HL-60/S4 treated with phorbol 12-myristate 13-acetate at 8.2 ng/mL for 4 days and 3 days (cell line): ENCODE data around the gene SMIM10L2A.

Source experiments
- in situ Hi-C: fragments of 300-500 bp; cut with MboI; formaldehyde crosslinking; loops from 2 replicates; pipeline ENCODE4 v1.15.0; 2022; ENCODE audit warnings: low sequenced_read_pairs

Gene SMIM10L2A

DNA sequence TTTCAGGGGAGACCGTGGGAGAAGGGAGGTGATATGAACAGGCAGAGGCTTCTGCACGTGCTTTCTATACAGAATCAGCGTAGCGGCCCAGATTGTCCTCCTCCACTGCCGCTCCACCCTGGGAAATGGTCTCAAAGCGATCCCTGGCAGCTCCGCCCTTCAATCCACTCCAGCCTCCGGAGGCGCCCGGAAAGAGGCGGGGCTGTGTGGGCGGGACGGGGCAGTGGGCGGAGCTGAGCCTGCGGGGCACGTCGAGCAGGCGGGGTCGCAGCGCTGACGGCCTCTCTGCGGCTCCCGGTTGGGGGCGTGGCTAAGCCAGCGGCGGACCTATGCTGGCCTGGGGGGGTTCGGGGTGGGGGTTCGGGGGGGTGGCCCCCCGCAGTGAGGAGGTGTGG, 210 bp upstream of the SMIM10L2A start:
- in situ Hi-C loops = loop anchor here (25.0 kb wide), 1 partner anchor 91 kb away; the partner anchor contains the start of gene INTS6L

DNA sequence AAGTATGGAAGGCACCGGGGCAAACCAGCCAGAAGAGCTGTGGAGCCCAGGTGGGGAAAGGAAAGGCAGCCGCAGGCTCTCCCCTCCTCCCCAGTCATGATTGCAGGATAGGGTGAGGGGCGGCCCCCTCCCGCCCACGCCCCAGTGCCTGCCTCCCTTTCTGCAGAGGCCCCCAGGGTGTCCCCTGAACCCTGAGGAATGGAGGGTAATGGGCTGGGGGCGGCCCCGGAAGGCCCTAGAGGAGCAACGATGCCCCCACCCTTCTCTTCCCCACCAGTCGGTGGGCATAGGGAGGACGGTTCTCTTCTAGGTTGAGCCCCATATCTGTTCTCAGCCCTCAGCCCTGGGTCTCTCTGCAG, 1.0 kb downstream of the SMIM10L2A start:
- in situ Hi-C loops = loop anchor here (25.0 kb wide), 1 partner anchor 90 kb away; the partner anchor contains the start of gene INTS6L

DNA sequence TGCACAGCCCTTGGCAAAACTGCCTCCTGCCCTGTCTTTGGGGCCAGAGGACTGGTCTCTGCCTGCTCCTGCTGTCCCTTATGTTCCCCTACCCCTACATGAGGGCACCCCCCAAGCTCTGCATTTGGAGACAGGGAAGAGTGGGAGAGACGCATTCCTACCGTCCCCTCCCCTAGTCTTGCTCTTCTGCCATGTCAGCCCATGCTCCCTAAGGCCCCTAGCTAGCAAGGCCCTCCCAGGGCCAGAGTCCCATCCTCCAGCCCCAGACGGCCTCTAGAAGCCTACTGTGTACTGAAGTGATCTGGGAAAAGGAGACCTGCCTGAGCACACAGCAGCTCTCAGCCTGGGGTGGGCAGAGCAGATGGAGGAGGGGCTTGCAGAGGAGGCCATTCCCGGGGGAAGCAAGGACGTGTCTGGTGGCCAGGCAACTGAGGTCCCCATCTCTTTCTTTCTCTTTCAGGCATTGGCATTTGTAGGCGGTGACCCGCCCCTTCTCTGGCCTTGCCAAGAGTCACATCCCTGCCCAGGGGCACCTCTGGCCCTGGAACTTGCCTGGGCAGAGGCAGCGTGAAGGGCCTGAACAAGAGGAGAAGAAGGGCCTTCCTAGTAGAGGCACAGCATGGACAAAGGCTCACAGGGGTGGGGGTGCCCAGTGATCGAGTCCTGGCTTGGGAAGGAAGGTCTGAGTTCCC, 1.6 kb downstream of the SMIM10L2A start:
- in situ Hi-C loops = loop anchor here (25.0 kb wide), 1 partner anchor 89 kb away; the partner anchor contains the start of gene INTS6L

DNA sequence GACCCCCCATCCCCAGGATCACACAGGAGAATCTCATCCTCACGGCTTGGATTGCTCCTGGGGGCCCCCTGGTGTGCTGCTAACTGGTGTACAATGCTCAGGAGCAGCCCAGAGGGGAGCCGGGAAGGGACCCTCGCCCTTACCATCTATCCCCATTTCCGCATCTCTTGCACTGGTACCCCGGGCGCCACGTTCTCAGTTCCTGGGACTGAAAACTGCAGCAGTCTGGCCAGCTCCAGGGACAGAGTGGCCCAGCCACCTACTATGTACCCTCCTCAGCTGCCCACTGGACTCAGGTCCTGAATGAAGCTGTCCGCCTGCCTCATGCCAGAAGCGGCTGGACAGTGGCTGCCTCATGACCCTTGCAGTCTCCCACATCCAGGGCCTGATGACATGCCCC, 2.7 kb downstream of the SMIM10L2A start:
- in situ Hi-C loops = loop anchor here (25.0 kb wide), 1 partner anchor 88 kb away; the partner anchor contains the start of gene INTS6L

DNA sequence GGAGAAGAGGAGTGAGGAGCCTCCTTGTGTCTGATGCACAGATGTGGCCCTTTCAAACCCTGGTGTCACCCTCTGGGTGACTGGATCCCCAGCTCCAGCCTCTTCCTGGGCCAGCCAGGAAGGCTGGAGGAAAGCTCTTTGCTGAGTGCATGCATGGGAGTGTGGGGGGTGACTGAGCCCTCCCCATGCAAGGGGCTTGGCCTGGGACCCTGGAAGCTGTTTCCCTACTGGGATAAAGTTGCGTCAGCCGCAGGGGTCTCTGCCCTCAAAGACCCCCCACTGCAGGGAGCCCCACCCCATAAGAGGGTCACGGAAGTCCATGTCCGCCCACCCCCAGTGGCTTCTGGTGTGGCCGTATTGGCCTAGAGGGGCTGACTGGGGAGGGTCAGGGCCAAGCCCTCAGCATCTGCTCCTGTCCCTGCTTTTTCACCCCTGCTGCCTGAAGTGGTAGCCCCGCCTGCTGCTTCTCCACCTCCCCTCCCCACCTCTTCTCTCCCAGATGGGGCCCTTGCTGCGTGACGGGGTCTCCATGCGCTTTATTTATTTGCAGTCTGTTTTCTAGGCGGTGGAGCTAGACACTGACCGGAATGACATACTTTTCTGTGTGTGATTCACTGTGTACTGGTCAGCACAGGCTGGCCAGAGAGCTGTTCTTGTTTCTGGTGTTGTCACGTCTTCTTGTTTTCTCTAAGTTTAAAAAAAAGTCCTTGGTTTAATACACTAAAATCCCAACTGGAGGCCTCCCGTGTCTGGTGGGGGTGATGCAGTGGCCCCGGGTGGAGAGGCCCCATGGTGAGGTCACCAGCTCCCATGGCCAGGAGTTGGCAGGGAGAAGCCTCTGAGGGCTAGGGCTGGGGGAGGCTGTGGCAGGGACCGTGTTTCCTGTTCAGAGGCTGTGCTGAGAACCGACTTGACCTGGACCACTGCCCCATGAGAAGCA, 3.6 kb downstream of the SMIM10L2A start:
- in situ Hi-C loops = no loop called here

DNA sequence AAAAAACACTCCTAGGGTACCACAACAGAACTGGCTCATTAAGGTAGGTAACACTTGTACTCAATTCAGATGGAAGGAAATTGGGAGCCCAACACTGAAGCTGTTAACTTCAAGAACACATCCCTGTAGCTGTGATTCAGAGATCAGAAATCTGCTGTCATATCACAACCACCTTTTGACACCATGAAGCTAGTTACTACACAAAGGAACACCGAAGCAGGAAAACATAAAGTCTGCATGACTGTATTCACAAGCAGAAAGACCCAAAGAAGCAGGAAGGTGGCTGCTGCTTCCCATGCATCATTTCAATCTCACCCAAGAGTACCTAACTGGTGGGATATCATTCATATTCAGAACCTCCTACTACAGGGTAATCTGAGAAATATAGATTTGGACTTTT, 7.7 kb downstream of the SMIM10L2A start:
- in situ Hi-C loops = no loop called here

DNA sequence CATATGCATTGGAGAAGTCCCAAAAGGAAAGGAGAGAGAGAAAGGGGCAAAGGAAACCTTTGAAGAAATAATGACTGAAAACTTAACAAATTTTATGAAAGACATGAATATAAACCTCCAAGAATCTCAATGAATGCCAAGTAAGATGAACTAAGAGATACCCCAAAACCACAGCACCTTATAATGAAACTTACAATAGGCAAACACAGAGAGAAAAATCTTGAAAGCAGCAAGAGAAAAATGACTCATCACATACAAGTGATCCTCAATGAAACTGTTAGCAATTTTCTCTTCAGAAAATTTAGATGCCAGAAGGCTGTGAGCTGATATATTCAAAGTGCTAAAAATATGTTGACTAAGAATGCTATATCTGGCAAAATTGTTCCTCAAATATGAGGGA, 10.1 kb downstream of the SMIM10L2A start:
- in situ Hi-C loops = no loop called here

DNA sequence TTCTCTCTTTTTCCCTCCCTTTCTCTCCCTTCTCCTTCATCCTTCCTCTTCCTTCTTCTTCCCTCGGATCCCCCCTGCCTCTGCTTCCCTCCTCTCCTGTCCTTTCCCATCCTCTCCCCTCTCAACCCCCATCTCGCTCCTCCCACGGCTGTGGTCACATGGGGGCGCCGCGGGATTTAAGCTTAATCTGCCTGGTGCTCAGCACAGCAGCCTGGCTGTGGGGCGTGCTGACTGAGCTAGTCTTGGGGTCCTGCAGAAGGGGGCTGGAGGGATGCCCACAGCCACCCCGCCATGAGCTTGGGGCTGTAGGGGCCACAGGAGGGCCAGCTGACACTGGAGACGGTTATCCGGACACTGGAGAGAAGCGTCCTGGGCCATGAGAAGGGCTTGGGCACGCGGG, 10.7 kb downstream of the SMIM10L2A start:
- in situ Hi-C loops = no loop called here

DNA sequence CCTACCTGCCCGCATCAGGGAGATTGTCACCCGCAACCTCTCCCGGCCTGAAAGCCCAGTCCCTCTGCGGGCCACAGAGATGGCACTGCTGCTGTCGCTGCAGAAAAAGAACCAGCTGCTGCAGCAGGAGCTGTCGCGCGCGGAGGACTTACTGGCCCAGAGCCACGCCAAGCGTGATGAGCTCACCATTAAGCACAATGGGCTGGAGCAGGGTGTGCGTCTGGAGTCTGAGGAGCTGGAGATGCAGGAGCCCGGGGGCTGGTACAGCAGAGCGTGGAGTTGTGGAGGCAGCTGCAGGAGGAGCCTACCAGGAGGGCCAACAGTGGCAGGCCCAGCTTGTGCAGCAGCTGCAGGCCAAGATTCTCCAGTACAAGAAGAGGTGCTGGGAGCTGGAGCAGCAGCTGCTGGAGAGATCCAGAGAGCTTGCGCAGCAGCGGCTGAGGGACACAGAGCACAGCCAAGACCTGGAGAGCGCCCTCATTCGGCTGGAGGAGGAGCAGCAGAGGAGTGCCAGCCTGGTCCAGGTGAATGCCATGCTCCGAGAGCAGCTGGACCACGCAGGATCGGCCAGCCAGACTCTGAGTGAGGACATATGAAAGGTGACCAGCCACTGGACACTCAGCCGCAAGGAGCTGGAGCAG, 11.3 kb downstream of the SMIM10L2A start:
- in situ Hi-C loops = no loop called here

DNA sequence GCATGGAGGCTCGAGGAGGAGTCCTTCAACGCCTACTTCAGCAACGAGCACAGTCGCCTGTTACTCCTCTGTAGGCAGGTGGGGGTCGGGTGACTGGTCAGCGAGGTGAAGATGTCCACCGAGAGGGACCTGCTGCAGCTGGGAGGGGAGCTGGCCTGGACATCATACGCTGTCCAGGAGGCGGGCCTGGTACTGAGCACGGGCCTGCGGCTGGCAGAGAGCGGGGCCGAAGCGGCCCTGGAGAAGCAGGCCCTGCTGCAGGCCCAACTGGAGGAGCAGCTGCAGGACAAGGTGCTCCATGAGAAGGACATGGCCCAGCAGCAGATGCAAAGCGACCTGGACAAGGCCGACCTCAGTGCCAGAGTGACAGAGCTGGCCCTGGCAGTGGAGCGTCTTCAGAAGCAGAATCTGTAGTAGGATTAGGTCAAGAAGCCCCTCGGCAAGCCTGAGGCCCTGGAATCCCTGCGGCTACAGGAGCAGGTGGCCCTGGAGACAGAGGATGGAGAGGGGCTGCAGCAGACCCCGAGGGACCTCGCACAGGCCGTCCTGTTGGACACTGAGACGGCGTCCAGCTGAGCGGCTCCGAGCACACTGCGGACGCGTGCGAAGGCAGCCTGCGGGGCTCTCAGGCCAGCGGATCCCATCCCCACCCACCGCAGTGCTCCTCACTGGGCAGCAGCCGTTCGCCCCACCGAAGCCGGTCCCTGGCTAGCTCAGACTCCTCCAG, 11.9 kb downstream of the SMIM10L2A start:
- in situ Hi-C loops = no loop called here

DNA sequence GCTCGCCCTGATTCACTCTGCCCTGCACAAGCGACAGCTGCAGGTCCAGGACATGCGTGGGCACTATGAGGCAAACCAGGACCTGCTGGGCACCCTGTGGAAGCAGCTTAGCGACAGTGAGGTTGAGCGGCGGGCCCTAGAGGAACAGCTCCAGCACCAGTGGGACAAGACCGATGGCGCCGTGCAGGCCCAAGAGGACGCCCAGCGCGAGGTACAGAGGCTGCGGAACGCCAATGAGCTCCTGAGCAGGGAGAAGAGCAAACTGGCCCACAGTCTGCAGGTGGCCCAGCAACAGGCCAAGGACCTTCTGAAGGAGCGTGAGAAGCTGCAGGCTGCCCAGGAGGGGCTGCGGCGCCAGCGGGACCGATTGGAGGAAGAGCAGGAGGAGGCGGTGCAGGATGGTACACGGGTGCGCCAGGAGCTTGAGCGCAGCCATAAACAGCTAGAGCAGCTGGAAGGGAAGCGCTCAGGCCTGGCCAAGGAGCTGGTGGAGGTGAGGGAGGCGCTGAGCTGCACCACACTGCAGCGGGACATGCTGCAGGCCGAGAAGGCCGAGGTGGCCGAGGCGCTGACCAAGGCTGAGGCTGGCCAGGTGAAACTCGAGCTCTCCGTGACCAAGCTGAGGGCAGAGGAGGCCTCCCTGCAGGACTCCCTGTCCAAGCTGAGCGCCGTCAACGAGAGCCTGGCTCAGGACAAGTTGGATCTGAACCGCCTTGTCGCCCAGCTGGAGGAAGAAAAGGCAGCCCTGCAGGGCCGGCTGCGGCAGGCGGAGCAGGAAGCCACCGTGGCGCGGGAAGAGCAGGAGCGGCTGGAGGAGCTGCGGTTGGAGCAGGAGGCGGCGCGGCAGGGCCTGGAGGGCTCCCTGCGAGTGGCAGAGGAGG, 12.8 kb downstream of the SMIM10L2A start:
- in situ Hi-C loops = no loop called here

DNA sequence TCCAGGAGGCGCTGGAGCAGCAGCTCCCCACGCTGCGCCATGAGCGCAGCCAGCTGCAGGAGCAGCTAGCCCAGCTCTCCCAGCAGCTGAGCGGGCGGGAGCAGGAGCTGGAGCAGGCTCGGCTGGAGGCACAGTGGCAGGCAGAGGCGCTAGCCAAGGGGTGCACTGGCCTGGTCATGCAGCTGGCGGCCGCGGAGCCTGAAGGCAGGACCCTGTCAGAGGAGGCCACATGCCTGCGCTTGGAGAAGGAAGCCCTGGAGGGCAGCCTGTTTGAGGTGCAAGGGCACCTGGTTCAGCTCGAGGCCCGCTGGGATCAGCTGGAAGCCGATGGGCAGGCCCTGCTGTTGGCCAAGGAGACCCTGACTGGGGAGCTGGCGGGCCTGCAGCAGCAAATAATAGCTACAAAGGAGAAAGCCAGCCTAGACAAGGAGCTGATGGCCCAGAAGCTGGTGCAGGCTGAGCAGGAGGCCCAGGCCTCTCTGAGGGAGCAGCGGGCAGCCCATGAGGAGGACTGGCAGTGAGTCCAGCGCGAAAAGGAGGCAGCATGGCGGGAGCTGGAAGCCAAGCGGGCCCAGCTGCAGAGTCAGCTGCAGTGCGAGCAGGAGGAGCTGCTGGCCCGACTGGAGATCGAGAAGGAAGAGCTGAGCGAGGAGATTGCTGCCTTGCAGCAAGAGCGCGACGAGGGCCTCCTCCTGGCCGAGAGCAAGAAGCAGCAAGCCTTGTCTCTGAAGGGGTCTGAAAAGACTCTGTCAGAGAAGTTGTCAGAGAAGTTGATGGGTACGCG, 13.6 kb downstream of the SMIM10L2A start:
- in situ Hi-C loops = no loop called here

DNA sequence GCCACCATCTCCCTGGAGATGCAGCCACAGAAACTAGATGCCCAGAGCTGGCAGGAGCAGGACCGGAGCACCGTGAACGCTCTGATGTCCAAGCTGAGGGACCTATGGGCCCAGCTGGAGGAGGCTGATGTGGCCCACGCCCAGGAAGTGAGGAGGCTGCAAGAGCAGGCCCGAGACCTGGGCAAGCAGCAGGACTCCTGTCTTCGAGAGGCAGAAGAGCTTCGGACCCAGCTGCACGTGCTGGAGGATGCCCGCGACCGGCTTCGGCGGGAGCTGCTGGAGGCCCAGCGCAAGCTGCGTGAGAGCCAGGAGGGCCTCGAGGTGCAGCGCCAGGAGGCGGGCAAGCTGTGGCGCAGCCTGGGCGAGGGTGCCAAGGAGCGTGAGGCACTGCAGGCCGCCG, 14.2 kb downstream of the SMIM10L2A start:
- in situ Hi-C loops = no loop called here

DNA sequence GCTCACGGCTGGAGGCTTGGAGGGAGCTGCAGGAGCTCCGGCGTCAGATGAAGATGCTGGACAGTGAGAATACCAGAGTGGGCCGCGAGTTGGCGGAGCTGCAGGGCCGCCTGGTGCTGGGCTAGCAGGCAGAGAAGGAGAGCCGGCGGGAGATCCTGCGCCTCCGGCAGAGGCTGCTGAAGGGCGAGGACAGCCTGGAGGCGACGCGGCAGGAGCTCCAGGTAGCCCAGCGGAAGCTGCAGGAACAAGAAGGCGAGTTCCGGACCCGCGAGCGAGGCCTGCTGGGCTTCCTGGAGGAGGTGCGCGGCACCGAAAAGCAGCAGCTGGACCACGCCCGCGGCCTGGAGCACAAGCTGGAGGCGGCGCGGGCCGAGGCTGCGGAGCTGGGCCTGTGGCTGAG, 14.7 kb downstream of the SMIM10L2A start:
- in situ Hi-C loops = no loop called here

DNA sequence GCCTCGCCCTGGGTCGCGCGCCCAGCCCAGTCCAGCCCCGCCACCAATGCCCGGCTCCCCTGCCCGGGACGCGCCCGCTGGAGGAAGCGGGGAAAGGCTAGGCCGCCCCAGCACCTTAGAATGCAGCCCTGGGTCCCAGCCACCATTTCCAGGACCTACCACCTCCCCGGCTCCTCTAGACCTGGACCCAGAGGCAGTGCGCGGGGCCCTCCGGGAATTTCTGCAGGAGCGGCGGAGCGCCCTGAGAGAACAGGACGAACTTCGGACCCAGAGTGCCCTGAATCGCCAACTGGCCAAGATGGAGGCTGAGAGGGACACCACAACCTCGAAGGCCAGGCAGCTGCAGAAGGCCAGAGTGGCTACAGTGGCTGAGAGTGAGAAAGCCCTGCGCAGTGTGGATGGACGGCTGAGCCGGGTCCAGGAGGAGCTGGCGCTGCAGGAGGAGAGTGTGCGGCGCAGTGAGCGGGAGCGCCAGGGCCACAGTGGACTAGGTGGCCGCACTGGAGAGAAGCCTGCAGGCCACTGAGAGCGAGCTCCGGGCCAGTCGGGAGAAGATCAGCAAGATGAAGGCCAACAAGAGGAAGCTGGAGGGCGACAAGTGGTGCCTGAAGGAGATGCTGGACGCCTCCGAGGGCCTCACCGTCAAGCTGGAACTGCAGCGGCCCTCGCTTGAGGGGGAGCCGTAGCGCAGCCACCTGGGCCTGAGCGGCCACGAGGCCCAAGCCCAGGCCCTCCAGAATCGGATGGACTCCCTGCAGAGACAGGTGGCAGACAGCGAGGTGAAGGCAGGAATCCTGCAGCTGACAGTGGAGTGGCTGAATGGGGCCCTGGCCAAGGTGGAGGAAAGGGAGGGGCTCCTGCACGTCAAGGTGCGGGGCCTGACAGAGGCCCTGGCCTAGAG, 15.5 kb downstream of the SMIM10L2A start:
- in situ Hi-C loops = no loop called here

DNA sequence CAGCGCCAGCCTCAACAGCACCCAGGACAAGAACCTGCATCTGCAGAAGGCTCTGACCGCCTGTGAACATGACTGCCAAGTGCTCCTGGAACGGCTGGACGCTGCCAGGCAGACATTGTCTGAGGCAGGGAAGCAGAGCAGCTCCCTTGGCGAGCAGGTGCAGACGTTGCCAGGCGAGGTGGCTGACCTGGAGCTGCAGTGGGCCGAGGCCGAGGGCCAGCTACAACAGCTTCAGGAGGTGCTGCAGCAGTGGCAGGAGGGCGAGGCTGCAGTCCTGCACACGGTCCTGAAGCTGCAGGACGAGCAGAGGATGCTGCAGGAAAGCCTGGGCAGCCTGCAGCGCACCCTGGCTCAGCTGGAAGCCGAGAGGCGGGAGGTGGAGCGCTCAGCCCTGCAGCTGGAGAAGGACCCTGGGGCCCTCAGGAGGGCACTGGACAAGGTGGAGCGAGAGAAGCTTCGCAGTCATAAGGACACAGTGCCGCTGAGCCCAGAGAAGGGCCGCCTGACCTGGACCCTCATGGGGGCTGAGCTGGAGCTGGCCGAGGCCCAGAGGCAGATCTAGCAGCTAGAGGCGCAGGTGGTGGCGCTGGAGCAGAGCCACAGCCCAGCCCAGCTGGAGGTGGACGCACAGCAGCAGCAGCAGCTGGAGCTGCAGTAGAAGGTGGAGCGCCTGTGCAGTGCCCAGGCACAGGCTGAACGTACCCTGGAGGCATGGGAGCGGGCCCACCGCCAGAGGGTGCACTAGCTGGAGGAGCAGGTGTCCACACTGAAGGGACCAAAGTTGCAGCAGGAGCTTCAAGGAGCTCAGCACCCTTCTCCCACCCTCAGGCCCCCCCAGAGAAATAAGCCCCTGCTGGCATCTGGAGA, 16.4 kb downstream of the SMIM10L2A start:
- in situ Hi-C loops = no loop called here

DNA sequence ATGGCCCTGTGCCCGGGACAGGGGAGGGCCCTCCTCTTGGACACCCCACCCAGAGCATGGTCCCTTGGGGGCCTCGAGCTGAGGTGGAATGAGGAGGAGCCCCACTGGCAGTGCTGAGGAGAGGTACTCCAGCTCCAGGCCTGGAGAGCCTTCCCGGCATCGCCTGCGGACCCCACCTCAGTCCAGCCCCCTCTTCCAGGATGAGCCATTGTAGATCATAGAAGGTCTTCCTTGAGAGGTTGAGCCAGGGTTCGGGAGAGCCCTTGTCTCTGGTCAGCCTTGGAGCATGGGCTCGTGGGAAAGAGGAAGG, 16.9 kb downstream of the SMIM10L2A start:
- in situ Hi-C loops = no loop called here
